PC-9 (cell line): ENCODE results near the gene MSI2.

Experiments used
- CTCF ChIP-seq: fragments of 200-600 bp; sonication (generic); conservative IDR thresholded peaks from 2 replicates; pipeline ENCODE4 v1.6.1; 2017; ENCODE audit warnings: mixed run types, antibody characterized with exemption, mild to moderate bottlenecking, moderate library complexity
- EZH2 ChIP-seq: fragments of 200-600 bp; sonication (generic); IDR thresholded peaks from 2 replicates; pipeline ENCODE4 v1.8.0; 2017; ENCODE audit warnings: antibody characterized with exemption, low read depth

- TF ChIP-seq CTCF, result no peak
- TF ChIP-seq EZH2, result no peak
Measured at GRCh38 chr17:57331423-57331822, 75.1 kb downstream of the MSI2 start.
